GDM1 (cell line): ENCODE results near the gene UQCRQ.

Experiments used
- DNase-seq: peaks from one replicate; lab custom pipeline; 2025; lab: John Stamatoyannopoulos, UW

Gene UQCRQ

GRCh38 chr5:132915681-132916080, 49.2 kb downstream of the UQCRQ start:
- DNase-seq: no peak

DNA sequence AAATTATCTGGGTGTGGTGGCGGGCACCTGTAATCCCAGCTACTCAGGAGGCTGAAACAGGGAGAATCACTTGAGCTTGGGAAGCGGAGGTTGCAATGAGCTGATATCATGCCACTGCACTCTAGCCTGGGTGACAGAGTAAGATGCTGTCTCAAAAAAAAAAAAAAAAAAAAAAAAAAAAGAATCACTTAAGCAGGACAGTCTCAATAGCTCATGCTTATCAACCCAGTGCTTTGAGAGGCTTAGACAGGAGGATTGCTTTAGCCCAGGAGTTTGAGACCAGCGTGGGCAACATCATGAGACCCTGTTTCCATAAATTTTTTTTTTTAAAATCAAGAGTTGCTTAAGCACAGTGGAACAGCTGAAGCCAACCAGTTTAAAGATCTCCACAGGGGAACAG, 49.6 kb downstream of the UQCRQ start:
- no peak for DNase-seq
